SK-N-SH treated with all-trans-retinoic acid at 6 μM for 48 hours (cell line): Measurements from ENCODE around the gene VIT.

ENCODE experiments used
- BACH2 ChIP-seq: fragments of 250-450 bp; sonication (Bioruptor Pico); IDR thresholded peaks from 2 replicates; pipeline ENCODE4 v1.9.0; 2021; ENCODE audit warnings: mild to moderate bottlenecking, borderline replicate concordance
- PATZ1 ChIP-seq: fragments of 250-450 bp; sonication (Bioruptor Pico); IDR thresholded peaks from 2 replicates; pipeline ENCODE4 v1.8.0; 2020; ENCODE audit warnings: mild to moderate bottlenecking, moderate library complexity, borderline replicate concordance
- TSHZ2 ChIP-seq: fragments of 250-450 bp; sonication (Bioruptor Pico); IDR thresholded peaks from 2 replicates; pipeline ENCODE4 v1.5.0; 2020; ENCODE audit warnings: mild to moderate bottlenecking, moderate library complexity
- ZFP3 ChIP-seq: fragments of 250-450 bp; sonication (Bioruptor Pico); IDR thresholded peaks from 2 replicates; pipeline ENCODE4 v1.5.0; 2020; ENCODE audit warnings: mild to moderate bottlenecking, moderate library complexity
- ZNF8 ChIP-seq: fragments of 450-650 bp; formaldehyde crosslinking; IDR thresholded peaks from 2 replicates; pipeline ENCODE4 v1.5.0; 2020; ENCODE audit warnings: mild to moderate bottlenecking, moderate library complexity
- TF ChIP-seq, protein P1 (sequence below): fragments of 250-450 bp; sonication (Bioruptor Pico); IDR thresholded peaks from 2 replicates; pipeline ENCODE4 v1.5.1; 2021; ENCODE audit warnings: mild to moderate bottlenecking, moderate library complexity

DNA sequence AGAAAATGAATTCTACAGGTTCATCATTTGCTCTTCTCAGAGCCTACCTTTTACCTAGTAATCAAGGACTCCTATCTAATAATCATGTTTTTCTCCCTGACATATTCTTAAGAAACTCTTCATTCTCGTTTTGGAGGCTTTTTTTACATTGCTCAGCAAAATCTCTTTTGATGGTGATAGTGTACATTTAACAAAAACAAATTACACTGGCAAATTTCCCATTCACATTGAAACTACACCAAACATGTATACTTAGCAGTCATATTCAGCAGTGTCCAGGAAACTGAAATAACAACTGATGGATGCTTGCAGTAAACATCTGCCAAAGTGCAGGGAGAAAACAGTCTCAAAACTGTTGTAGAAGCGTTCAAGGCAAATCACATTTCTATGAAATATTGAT, 4.4 kb upstream of the VIT start:
- TF ChIP-seq PATZ1 (no peak), ZNF8 (no peak), TSHZ2 (CRISPR knock-in tag) (no peak), ZFP3 (CRISPR knock-in tag) (no peak), BACH2 (no peak)
- TF ChIP-seq, protein P1, sequence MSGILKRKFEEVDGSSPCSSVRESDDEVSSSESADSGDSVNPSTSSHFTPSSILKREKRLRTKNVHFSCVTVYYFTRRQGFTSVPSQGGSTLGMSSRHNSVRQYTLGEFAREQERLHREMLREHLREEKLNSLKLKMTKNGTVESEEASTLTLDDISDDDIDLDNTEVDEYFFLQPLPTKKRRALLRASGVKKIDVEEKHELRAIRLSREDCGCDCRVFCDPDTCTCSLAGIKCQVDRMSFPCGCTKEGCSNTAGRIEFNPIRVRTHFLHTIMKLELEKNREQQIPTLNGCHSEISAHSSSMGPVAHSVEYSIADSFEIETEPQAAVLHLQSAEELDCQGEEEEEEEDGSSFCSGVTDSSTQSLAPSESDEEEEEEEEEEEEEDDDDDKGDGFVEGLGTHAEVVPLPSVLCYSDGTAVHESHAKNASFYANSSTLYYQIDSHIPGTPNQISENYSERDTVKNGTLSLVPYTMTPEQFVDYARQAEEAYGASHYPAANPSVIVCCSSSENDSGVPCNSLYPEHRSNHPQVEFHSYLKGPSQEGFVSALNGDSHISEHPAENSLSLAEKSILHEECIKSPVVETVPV (CRISPR knock-in tag), result no peak
